Measurements from ENCODE around the gene UBTD2. TPM values are rescaled to one million over a fixed set of nuclear protein-coding genes. Genes with fewer than 3 reads are reported as not detected.
A peak's percentile ranks its signal among the peaks of the same experiment; 100 is the strongest.

The UBTD2 gene
- total RNA-seq, 1 experiment from 2014 or later: 42.6 TPM

GRCh38 chr5:172189693-172190296 lies 93.8 kb downstream of the UBTD2 start:
- H3K56ac ChIP-seq (ENCODE audit: insufficient read length, low read depth, low read length): no peak overlapping the region
- H3K79me2 ChIP-seq (ENCODE audit: insufficient read depth, low read length): peaks cover 2% of the 10 kb centered on the region; the same call in 1 of the 2 replicates
- peak overlapping the region; percentile 65 for H2AFZ ChIP-seq (ENCODE audit: low read length)
- no peak overlapping the region for H2BK12ac ChIP-seq (ENCODE audit: insufficient read length, low read depth, low read length)
- H3K79me1 ChIP-seq (ENCODE audit: insufficient read depth, low read depth, low read length, poor library complexity, severe bottlenecking): no peaks in the 10 kb centered on the region
- no peak overlapping the region for H3K23ac ChIP-seq (ENCODE audit: insufficient read length, low read depth, low read length)
- Mint-ChIP-seq H3K27ac (peak overlapping the region in 2 of 3 experiments; percentile 60 to 78; a peak in 3 of 7 replicates), H3K4me3 (peak overlapping the region; percentile 89 to 92), H3K36me3 (ENCODE audit: insufficient read depth in 1 of 3, low read depth in 3 of 3) (peaks cover 0 to 2% (median 0%) of the 10 kb centered on the region in 3 experiments; a peak in 1 of 7 replicates), H3K4me1 (peaks cover 25 to 27% of the 10 kb centered on the region in 2 experiments), H3K27me3 (ENCODE audit: low read depth) (peaks cover 16% of the 10 kb centered on the region), H3K9me3 (no peaks in the 10 kb centered on the region)
- TF ChIP-seq CTCF (conservative IDR thresholded peaks at IDR 0.05): no peak
- H3K18ac ChIP-seq (ENCODE audit: insufficient read length, low read depth, low read length): no peak overlapping the region
- H3K9me3 ChIP-seq (ENCODE audit: control insufficient read depth, low read depth, low read length): no peaks in the 10 kb centered on the region
- no peak overlapping the region for H2AK5ac ChIP-seq (ENCODE audit: insufficient read length, low read length)
- H3K23me2 ChIP-seq (ENCODE audit: insufficient read length, low read depth, low read length, poor library complexity, severe bottlenecking): peaks cover 18% of the 10 kb centered on the region
- no peak overlapping the region for H4K91ac ChIP-seq (ENCODE audit: insufficient read length, low read depth, low read length)
- no peak for DNase-seq
- no peaks in the 10 kb centered on the region for H4K20me1 ChIP-seq (ENCODE audit: control insufficient read depth, insufficient read depth, insufficient read length)
- H3K4me1 ChIP-seq (ENCODE audit: insufficient read depth, low read length): peaks cover 4% of the 10 kb centered on the region; the same call in 1 of the 2 replicates
- H3K4ac ChIP-seq (ENCODE audit: low read depth, low read length): no peak overlapping the region
- H2BK20ac ChIP-seq (ENCODE audit: low read depth, low read length, poor library complexity, severe bottlenecking): no peak overlapping the region
- H3T11ph ChIP-seq (ENCODE audit: low read length): no peak overlapping the region
- H3K9ac ChIP-seq (ENCODE audit: extremely low read depth, insufficient read length, low read length): no peak overlapping the region
- no peak overlapping the region for H2BK5ac ChIP-seq (ENCODE audit: insufficient read length, low read length)
- peak overlapping the region; percentile 67 for H3K4me2 ChIP-seq (ENCODE audit: insufficient read depth, insufficient read length, low read length)
- no peaks in the 10 kb centered on the region; the same call in 1 of the 2 replicates for H3K27me3 ChIP-seq (ENCODE audit: insufficient read depth, low read length)
- H4K5ac ChIP-seq (ENCODE audit: insufficient read length, low read depth, low read length): no peak overlapping the region
- no peak overlapping the region for H2BK15ac ChIP-seq (ENCODE audit: low read depth, low read length)
- no peak overlapping the region for H2BK120ac ChIP-seq (ENCODE audit: low read depth, low read length, poor library complexity, severe bottlenecking)
- H3K14ac ChIP-seq (ENCODE audit: insufficient read depth, low read length): no peak overlapping the region
- no peak overlapping the region for H3K27ac ChIP-seq (ENCODE audit: insufficient read length, low read depth, low read length)
- WGBS (ENCODE audit: extremely low coverage, insufficient read length, low lambda C conversion rate): no CpG with 5 or more reads among the region's 3 CpGs
- H4K8ac ChIP-seq (replicated peaks; ENCODE audit: insufficient read length, low read depth, low read length): no peak overlapping the region
